K562 (cell line): ENCODE data around the gene ABCB6. TPM values are rescaled to one million over a fixed set of nuclear protein-coding genes. Genes with fewer than 3 reads are reported as not detected.
A peak's percentile ranks its signal among the peaks of the same experiment; 100 is the strongest.

Experiments
- CBFA2T2 ChIP-seq: fragments of 450-650 bp; conservative IDR thresholded peaks from 2 replicates; pipeline ENCODE4 v1.6.1; 2017; ENCODE audit warnings: mild to moderate bottlenecking
- CCNT2 ChIP-seq: IDR thresholded peaks from 2 replicates; pipeline ENCODE4 v1.6.1; 2011; ENCODE audit warnings: borderline replicate concordance, low read depth, mild to moderate bottlenecking, moderate library complexity, mixed read lengths, low read length; ENCODE audit not compliant: insufficient read length; ENCODE audit errors: extremely low read depth
- EGR1 ChIP-seq: fragments of 450-650 bp; conservative IDR thresholded peaks from 2 replicates; pipeline ENCODE4 v1.6.1; 2017; ENCODE audit warnings: mild to moderate bottlenecking
- HNRNPL ChIP-seq: fragments of 200-400 bp; formaldehyde crosslinking; IDR thresholded peaks from 2 replicates; pipeline ENCODE4 v1.6.1; 2017; ENCODE audit warnings: low read depth, mild to moderate bottlenecking, low read length
- HNRNPLL ChIP-seq: fragments of 200-400 bp; formaldehyde crosslinking; IDR thresholded peaks from 2 replicates; pipeline ENCODE4 v1.6.1; 2017; ENCODE audit warnings: low read length, low read depth, mild to moderate bottlenecking; ENCODE audit not compliant: poor library complexity, severe bottlenecking
- KDM5B ChIP-seq: fragments of 200-600 bp; sonication (generic); IDR thresholded peaks from 2 replicates; pipeline ENCODE4 v1.6.1; 2012; ENCODE audit warnings: low read depth, mild to moderate bottlenecking, moderate library complexity, low read length, control low read depth, inconsistent platforms; ENCODE audit not compliant: insufficient replicate concordance
- NFE2 ChIP-seq: IDR thresholded peaks from 2 replicates; pipeline ENCODE4 v1.6.1; 2014; ENCODE audit warnings: antibody characterized with exemption, low read depth
- PHF8 ChIP-seq: fragments of 200-600 bp; sonication (generic); IDR thresholded peaks from 2 replicates; pipeline ENCODE4 v1.6.1; 2012; ENCODE audit warnings: mixed run types, mild to moderate bottlenecking, inconsistent platforms, low read length, moderate library complexity, borderline replicate concordance
- POLR2A ChIP-seq: fragments of 450-650 bp; conservative IDR thresholded peaks from 2 replicates; pipeline ENCODE4 v1.6.1; 2016
- POLR2G ChIP-seq: fragments of 200-400 bp; formaldehyde crosslinking; IDR thresholded peaks from 2 replicates; pipeline ENCODE4 v1.6.1; 2017; ENCODE audit warnings: low read depth, mild to moderate bottlenecking, antibody characterized with exemption, low read length, moderate library complexity
- POU5F1 ChIP-seq: fragments of 150-350 bp; IDR thresholded peaks from 2 replicates; pipeline ENCODE4 v1.6.1; 2014; ENCODE audit warnings: borderline replicate concordance, low read length, low read depth, mild to moderate bottlenecking; ENCODE audit not compliant: partially characterized antibody
- RBFOX2 ChIP-seq: fragments of 200-400 bp; formaldehyde crosslinking; IDR thresholded peaks from 2 replicates; pipeline ENCODE4 v1.6.1; 2017; ENCODE audit warnings: low read depth, mild to moderate bottlenecking, low read length, moderate library complexity
- SIN3A ChIP-seq, 2 experiments: fragments of 150-350 bp in 1 of 2; IDR thresholded peaks; 2 replicates each; pipeline ENCODE4 v1.6.1; 2011 to 2016; ENCODE audit warnings: borderline replicate concordance in 2 of 2, low read depth in 2 of 2, low read length in 2 of 2, mild to moderate bottlenecking in 2 of 2, moderate library complexity in 2 of 2; ENCODE audit not compliant: control insufficient read depth in 1 of 2
- TFAM ChIP-seq: fragments of 250-450 bp; sonication (Bioruptor Pico); conservative IDR thresholded peaks from 2 replicates; pipeline ENCODE4 v1.5.0; 2021; ENCODE audit warnings: mild to moderate bottlenecking, moderate library complexity
- ZEB2 ChIP-seq: fragments of 450-650 bp; IDR thresholded peaks from 2 replicates; pipeline ENCODE4 v1.6.1; 2016
- ZNF41 ChIP-seq: fragments of 250-450 bp; sonication (Bioruptor Pico); conservative IDR thresholded peaks from 2 replicates; pipeline ENCODE4 v1.4.0; 2020; ENCODE audit warnings: mild to moderate bottlenecking
- ZNF644 ChIP-seq: fragments of 200-800 bp; sonication (Bioruptor generic); IDR thresholded peaks from 2 replicates; pipeline ENCODE4 v1.6.1; 2016; ENCODE audit warnings: low read depth, missing genetic modification characterization, missing compliant biosample characterization
- ZNF830 ChIP-seq: fragments of 250-450 bp; sonication (Bioruptor Pico); IDR thresholded peaks from 2 replicates; pipeline ENCODE4 v1.5.0; 2021; ENCODE audit warnings: mild to moderate bottlenecking
- polyA plus RNA-seq, 8 experiments: library from polyadenylated mRNA; depleted of rRNA in 4 of 8; stranded (reverse) in 5 of 8; unstranded in 3 of 8; fragments of >200 nt; fragmentation: Nextera tagmentation in 2 of 8; fragmentation: Illumina TruSeq in 1 of 8; extraction: Ambion mirVana in 2 of 8; extraction: Trizol in 1 of 8; gene quantifications; 2 replicates each; pipeline versions ENCODE4 v1.2.1 to v1.2.3, GENCODE V29; 2011 to 2014; ENCODE audit warnings: inconsistent platforms in 1 of 8, missing spikeins in 1 of 8
- total RNA-seq, 7 experiments: library from RNA; depleted of rRNA in 6 of 7; stranded (reverse); fragments of >200 nt in 6 of 7; fragmentation: Illumina TruSeq in 2 of 7; extraction: Trizol in 2 of 7; gene quantifications; 2 replicates each; pipeline versions ENCODE4 v1.2.1 to v1.2.3, GENCODE V29; 2011 to 2021; ENCODE audit warnings: low replicate concordance in 1 of 7
- TF ChIP-seq, protein P1 (sequence below), 2 experiments: IDR thresholded peaks; 2 replicates each; pipeline ENCODE4 v1.6.1; 2012; ENCODE audit warnings: improper control_type of control experiment in 2 of 2, low read depth in 2 of 2, low read length in 2 of 2, borderline replicate concordance in 1 of 2
- TF ChIP-seq, protein P2 (sequence below): sonication (generic); formaldehyde crosslinking; IDR thresholded peaks from 2 replicates; pipeline ENCODE4 v1.8.0; 2022; ENCODE audit warnings: missing genetic modification reagents, mild to moderate bottlenecking, borderline replicate concordance
- TF ChIP-seq, protein P3 (sequence below): fragments of 250-450 bp; sonication (Bioruptor Pico); IDR thresholded peaks from 2 replicates; pipeline ENCODE4 v1.4.0; 2020; ENCODE audit warnings: mild to moderate bottlenecking

ABCB6 gene
- total and polyA plus RNA-seq, 9 of the 15 experiments (the other 6 are each of a cell fraction or from before 2014, with no cell fraction given): 3.7 to 29.8 (median 16.8) TPM

DNA sequence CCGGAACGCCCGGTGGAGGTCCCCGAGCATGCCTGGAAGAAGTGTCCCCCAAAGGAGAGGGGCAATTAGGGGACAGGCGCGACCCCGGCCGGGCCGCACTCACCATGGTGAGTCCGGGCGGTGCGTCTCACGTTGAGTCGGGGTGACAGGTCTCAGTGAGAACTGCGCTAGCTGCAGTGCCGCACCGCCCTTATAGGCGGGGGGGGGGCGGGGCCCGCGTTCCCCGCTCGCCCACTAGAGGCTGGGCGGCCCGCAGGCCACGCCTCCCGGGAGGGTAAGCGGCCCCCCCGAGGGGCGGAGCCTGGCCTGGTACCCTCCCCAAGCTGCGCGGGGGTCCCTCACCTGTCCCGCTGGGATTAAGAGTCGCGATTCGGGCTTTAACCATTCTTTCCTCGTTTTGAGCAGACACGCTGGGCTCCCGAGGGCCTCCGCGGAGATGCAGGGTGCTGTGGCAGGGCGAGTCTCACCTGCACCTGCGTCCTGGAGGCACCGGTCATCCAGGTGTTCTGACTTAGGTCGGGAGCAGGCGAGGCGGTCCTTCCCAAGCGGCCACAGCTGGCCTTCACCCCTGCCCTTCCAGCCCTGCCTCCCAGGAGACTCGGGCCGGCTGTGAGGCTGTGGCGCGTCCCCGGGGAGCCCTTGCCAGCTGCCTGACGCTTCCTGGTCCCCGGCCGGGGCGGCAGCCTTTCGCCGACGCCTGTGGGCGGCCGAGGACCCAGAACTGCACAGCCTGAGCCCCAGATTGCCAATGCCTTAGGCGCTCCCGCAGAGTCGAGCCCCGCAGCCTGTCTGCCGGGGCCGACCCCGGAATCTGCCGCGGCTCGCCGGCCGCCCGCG, 35.2 kb upstream of the ABCB6 start, which contains the start of gene TUBA4A (continued):
- TF ChIP-seq HNRNPLL (peak; percentile 20), EGR1 (no peak), CCNT2 (peak; percentile 53), POLR2G (peak; percentile 99), ZNF644 (no peak), ZEB2 (peak; percentile 80), KDM5B (peak; percentile 94), ZNF830 (CRISPR knock-in tag) (no peak), HNRNPL (0 out of 2 replicates have a peak, but pooled peaks have one; percentile 55), RBFOX2 (peak; percentile 97), NFE2 (no peak), TFAM (no peak), POLR2A (peak; percentile 91), POU5F1 (no peak), ZNF41 (no peak), SIN3A (IDR thresholded peaks at IDR 0.05; ENCODE audit: borderline replicate concordance in 2 of 2, control insufficient read depth in 1 of 2, low read depth in 2 of 2, low read length in 2 of 2) (peak in 1 of 2 experiments; percentile 38; a peak in 1 of 4 replicates), CBFA2T2 (no peak), PHF8 (peak; percentile 73; the same call in 1 of the 2 replicates)
- TF ChIP-seq, protein P1, sequence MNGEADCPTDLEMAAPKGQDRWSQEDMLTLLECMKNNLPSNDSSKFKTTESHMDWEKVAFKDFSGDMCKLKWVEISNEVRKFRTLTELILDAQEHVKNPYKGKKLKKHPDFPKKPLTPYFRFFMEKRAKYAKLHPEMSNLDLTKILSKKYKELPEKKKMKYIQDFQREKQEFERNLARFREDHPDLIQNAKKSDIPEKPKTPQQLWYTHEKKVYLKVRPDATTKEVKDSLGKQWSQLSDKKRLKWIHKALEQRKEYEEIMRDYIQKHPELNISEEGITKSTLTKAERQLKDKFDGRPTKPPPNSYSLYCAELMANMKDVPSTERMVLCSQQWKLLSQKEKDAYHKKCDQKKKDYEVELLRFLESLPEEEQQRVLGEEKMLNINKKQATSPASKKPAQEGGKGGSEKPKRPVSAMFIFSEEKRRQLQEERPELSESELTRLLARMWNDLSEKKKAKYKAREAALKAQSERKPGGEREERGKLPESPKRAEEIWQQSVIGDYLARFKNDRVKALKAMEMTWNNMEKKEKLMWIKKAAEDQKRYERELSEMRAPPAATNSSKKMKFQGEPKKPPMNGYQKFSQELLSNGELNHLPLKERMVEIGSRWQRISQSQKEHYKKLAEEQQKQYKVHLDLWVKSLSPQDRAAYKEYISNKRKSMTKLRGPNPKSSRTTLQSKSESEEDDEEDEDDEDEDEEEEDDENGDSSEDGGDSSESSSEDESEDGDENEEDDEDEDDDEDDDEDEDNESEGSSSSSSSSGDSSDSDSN (IDR thresholded peaks at IDR 0.05; ENCODE audit: borderline replicate concordance in 1 of 2, low read depth in 2 of 2, low read length in 2 of 2): no peak
- TF ChIP-seq, protein P2, sequence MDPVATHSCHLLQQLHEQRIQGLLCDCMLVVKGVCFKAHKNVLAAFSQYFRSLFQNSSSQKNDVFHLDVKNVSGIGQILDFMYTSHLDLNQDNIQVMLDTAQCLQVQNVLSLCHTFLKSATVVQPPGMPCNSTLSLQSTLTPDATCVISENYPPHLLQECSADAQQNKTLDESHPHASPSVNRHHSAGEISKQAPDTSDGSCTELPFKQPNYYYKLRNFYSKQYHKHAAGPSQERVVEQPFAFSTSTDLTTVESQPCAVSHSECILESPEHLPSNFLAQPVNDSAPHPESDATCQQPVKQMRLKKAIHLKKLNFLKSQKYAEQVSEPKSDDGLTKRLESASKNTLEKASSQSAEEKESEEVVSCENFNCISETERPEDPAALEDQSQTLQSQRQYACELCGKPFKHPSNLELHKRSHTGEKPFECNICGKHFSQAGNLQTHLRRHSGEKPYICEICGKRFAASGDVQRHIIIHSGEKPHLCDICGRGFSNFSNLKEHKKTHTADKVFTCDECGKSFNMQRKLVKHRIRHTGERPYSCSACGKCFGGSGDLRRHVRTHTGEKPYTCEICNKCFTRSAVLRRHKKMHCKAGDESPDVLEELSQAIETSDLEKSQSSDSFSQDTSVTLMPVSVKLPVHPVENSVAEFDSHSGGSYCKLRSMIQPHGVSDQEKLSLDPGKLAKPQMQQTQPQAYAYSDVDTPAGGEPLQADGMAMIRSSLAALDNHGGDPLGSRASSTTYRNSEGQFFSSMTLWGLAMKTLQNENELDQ (CRISPR knock-in tag): no peak
- TF ChIP-seq, protein P3, sequence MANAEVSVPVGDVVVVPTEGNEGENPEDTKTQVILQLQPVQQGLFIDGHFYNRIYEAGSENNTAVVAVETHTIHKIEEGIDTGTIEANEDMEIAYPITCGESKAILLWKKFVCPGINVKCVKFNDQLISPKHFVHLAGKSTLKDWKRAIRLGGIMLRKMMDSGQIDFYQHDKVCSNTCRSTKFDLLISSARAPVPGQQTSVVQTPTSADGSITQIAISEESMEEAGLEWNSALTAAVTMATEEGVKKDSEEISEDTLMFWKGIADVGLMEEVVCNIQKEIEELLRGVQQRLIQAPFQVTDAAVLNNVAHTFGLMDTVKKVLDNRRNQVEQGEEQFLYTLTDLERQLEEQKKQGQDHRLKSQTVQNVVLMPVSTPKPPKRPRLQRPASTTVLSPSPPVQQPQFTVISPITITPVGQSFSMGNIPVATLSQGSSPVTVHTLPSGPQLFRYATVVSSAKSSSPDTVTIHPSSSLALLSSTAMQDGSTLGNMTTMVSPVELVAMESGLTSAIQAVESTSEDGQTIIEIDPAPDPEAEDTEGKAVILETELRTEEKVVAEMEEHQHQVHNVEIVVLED (CRISPR knock-in tag): no peak
